ENCODE results near the gene SNX33.

DNA sequence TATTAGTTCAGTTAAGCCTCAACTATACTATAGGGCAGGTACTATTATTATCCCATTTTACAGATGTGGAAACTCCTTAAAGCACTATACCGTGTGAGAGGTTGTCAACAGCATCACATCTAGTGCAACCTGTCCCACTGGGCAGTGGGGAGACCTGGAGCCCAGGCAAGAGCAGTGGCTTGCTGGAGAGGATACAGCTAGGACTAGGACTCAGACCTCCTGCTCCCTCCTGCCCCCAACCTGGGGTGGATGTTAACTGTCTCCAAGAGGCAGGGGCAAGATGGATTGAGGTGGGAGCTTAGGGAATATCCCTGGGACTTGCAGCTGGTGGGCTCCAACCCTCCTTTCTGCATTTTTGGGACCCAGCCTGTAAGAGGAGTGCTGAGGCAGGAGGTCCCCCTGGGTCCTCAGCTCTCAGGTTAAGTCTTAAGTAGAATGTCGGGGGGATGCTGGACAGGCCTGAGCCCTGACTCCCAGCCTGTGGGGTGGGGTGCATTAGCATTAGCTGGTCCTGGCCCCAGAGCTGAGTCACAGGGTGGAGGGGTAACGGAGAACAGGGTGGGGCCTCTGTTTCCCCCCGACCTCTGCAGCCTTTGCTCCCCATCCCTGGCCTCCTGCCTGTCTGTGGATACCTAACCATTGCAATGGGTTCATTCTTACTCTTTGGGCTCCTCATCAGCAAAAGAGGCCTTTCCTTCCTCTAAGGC is 6.6 kb downstream of the SNX33 start:
- TF ChIP-seq, protein P1, sequence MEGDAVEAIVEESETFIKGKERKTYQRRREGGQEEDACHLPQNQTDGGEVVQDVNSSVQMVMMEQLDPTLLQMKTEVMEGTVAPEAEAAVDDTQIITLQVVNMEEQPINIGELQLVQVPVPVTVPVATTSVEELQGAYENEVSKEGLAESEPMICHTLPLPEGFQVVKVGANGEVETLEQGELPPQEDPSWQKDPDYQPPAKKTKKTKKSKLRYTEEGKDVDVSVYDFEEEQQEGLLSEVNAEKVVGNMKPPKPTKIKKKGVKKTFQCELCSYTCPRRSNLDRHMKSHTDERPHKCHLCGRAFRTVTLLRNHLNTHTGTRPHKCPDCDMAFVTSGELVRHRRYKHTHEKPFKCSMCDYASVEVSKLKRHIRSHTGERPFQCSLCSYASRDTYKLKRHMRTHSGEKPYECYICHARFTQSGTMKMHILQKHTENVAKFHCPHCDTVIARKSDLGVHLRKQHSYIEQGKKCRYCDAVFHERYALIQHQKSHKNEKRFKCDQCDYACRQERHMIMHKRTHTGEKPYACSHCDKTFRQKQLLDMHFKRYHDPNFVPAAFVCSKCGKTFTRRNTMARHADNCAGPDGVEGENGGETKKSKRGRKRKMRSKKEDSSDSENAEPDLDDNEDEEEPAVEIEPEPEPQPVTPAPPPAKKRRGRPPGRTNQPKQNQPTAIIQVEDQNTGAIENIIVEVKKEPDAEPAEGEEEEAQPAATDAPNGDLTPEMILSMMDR (IDR thresholded peaks at IDR 0.05) = no peak
- no peak for TF ChIP-seq POLR2A (IDR thresholded peaks at IDR 0.05)
